ENCODE measurements around the gene JDP2. TPM values are rescaled to one million over a fixed set of nuclear protein-coding genes. Genes with fewer than 3 reads are reported as not detected.

JDP2 gene
- total RNA-seq, 1 experiment from 2014 or later = 22.8 TPM

GRCh38 chr14:75459791-75460190 lies 32.0 kb downstream of the JDP2 start:
- Histone ChIP-seq H2BK20ac (ENCODE audit: low read depth, low read length, poor library complexity, severe bottlenecking) (no peak overlapping the region), H2BK15ac (ENCODE audit: low read depth, low read length) (no peak overlapping the region), H3K4ac (ENCODE audit: low read depth, low read length) (no peak overlapping the region), H3K9me3 (ENCODE audit: control insufficient read depth, low read depth, low read length) (no peaks in the 10 kb centered on the region), H3K27ac (ENCODE audit: insufficient read length, low read depth, low read length) (no peak overlapping the region), H3T11ph (ENCODE audit: low read length) (no peak overlapping the region), H3K23ac (ENCODE audit: insufficient read length, low read depth, low read length) (no peak overlapping the region), H3K4me1 (ENCODE audit: insufficient read depth, low read length) (0 out of 2 replicates have a peak, but pooled peaks cover 3% of the 10 kb centered on the region), H4K8ac (replicated peaks; ENCODE audit: insufficient read length, low read depth, low read length) (no peak overlapping the region), H3K14ac (ENCODE audit: insufficient read depth, low read length) (no peak overlapping the region), H2BK12ac (ENCODE audit: insufficient read length, low read depth, low read length) (no peak overlapping the region), H4K91ac (ENCODE audit: insufficient read length, low read depth, low read length) (no peak overlapping the region), H3K23me2 (ENCODE audit: insufficient read length, low read depth, low read length, poor library complexity, severe bottlenecking) (no peaks in the 10 kb centered on the region), H3K79me2 (ENCODE audit: insufficient read depth, low read length) (peaks cover 2% of the 10 kb centered on the region; the same call in 1 of the 2 replicates), H2AK5ac (ENCODE audit: insufficient read length, low read length) (no peak overlapping the region), H3K56ac (ENCODE audit: insufficient read length, low read depth, low read length) (no peak overlapping the region), H4K5ac (ENCODE audit: insufficient read length, low read depth, low read length) (no peak overlapping the region), H3K4me2 (ENCODE audit: insufficient read depth, insufficient read length, low read length) (no peak overlapping the region), H3K79me1 (ENCODE audit: insufficient read depth, low read depth, low read length, poor library complexity, severe bottlenecking) (no peaks in the 10 kb centered on the region), H3K9ac (ENCODE audit: extremely low read depth, insufficient read length, low read length) (no peak overlapping the region), H2BK120ac (ENCODE audit: low read depth, low read length, poor library complexity, severe bottlenecking) (no peak overlapping the region), H2AFZ (ENCODE audit: low read length) (no peak overlapping the region), H3K27me3 (ENCODE audit: insufficient read depth, low read length) (no peaks in the 10 kb centered on the region), H4K20me1 (ENCODE audit: control insufficient read depth, insufficient read depth, insufficient read length) (no peaks in the 10 kb centered on the region), H2BK5ac (ENCODE audit: insufficient read length, low read length) (no peak overlapping the region), H3K18ac (ENCODE audit: insufficient read length, low read depth, low read length) (no peak overlapping the region)
- no peak overlapping the region for H3K4me3 Mint-ChIP-seq
- no peaks in the 10 kb centered on the region for H3K9me3 Mint-ChIP-seq
- H3K27ac Mint-ChIP-seq = peak overlapping the region in 1 of 3 experiments; percentile 57; a peak in 3 of 7 replicates
- no CpG with 5 or more reads among the region's 1 CpG for WGBS (ENCODE audit: extremely low coverage, insufficient read length, low lambda C conversion rate)
- TF ChIP-seq CTCF (conservative IDR thresholded peaks at IDR 0.05) = no peak
- H3K4me1 Mint-ChIP-seq = peaks cover 43 to 51% of the 10 kb centered on the region in 2 experiments
- H3K36me3 Mint-ChIP-seq (ENCODE audit: insufficient read depth in 1 of 3, low read depth in 3 of 3) = peaks cover 0 to 25% (median 21%) of the 10 kb centered on the region in 3 experiments; a peak in 6 of 7 replicates
- DNase-seq = no peak
- no peaks in the 10 kb centered on the region for H3K27me3 Mint-ChIP-seq (ENCODE audit: low read depth)
